Measurements from ENCODE around the gene BSG.
"Not testable (repeated sequence)": the region's sequence is repeated elsewhere in the genome, so short reads cannot be mapped to it uniquely, and the experiment has no call there.

DNA sequence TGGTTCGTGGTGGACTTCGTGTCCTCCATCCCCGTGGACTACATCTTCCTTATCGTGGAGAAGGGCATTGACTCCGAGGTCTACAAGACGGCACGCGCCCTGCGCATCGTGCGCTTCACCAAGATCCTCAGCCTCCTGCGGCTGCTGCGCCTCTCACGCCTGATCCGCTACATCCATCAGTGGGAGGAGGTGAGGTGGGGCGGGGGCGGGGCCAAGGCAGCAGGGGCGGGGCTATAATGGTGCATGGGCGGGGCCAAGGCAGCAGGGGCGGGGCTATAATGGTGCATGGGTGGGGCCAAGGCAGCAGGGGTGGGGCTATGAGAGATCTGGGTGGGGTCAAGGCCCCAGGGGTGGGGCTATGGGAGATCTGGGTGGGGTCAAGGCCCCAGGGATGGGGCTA lies 31.4 kb downstream of the BSG start:
- TF ChIP-seq, protein P1, sequence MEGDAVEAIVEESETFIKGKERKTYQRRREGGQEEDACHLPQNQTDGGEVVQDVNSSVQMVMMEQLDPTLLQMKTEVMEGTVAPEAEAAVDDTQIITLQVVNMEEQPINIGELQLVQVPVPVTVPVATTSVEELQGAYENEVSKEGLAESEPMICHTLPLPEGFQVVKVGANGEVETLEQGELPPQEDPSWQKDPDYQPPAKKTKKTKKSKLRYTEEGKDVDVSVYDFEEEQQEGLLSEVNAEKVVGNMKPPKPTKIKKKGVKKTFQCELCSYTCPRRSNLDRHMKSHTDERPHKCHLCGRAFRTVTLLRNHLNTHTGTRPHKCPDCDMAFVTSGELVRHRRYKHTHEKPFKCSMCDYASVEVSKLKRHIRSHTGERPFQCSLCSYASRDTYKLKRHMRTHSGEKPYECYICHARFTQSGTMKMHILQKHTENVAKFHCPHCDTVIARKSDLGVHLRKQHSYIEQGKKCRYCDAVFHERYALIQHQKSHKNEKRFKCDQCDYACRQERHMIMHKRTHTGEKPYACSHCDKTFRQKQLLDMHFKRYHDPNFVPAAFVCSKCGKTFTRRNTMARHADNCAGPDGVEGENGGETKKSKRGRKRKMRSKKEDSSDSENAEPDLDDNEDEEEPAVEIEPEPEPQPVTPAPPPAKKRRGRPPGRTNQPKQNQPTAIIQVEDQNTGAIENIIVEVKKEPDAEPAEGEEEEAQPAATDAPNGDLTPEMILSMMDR (conservative IDR thresholded peaks at IDR 0.05), result not testable (repeated sequence)
- TF ChIP-seq EZH2 (IDR thresholded peaks at IDR 0.05; ENCODE audit: low read depth), result not testable (repeated sequence)
